ENCODE measurements around the gene WDFY4.

WDFY4 gene

DNA sequence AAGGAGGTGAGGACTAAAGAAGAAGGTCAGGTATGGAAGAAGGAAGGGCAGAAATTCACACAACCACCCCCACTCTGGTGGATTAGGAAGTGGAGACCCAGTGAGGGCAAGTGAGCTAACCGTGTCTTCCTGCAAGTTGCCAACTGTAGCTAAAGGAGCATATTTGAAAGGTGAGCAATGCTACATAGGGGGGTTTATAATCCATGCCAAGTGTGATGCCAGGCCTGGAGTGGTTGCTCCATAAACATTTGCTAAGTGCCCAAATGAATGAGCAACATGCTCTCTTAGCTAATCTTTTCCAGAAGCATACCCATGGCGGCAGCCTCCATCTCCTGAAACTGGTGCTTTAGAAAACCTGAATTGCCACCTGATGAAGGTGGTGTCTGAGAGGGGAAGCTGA, 133.4 kb downstream of the WDFY4 start:
- TF ChIP-seq FOXM1 (IDR thresholded peaks at IDR 0.05; ENCODE audit: borderline replicate concordance, low read depth): no peak
- TF ChIP-seq USF1 (IDR thresholded peaks at IDR 0.05): no peak
- no peak for TF ChIP-seq ZBTB7A (IDR thresholded peaks at IDR 0.05; ENCODE audit: low read depth)
- TF ChIP-seq, protein P1, sequence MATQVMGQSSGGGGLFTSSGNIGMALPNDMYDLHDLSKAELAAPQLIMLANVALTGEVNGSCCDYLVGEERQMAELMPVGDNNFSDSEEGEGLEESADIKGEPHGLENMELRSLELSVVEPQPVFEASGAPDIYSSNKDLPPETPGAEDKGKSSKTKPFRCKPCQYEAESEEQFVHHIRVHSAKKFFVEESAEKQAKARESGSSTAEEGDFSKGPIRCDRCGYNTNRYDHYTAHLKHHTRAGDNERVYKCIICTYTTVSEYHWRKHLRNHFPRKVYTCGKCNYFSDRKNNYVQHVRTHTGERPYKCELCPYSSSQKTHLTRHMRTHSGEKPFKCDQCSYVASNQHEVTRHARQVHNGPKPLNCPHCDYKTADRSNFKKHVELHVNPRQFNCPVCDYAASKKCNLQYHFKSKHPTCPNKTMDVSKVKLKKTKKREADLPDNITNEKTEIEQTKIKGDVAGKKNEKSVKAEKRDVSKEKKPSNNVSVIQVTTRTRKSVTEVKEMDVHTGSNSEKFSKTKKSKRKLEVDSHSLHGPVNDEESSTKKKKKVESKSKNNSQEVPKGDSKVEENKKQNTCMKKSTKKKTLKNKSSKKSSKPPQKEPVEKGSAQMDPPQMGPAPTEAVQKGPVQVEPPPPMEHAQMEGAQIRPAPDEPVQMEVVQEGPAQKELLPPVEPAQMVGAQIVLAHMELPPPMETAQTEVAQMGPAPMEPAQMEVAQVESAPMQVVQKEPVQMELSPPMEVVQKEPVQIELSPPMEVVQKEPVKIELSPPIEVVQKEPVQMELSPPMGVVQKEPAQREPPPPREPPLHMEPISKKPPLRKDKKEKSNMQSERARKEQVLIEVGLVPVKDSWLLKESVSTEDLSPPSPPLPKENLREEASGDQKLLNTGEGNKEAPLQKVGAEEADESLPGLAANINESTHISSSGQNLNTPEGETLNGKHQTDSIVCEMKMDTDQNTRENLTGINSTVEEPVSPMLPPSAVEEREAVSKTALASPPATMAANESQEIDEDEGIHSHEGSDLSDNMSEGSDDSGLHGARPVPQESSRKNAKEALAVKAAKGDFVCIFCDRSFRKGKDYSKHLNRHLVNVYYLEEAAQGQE (IDR thresholded peaks at IDR 0.05; ENCODE audit: low read depth): no peak
- TF ChIP-seq RAD21 (IDR thresholded peaks at IDR 0.05; ENCODE audit: low read depth): no peak
- TF ChIP-seq TAF1 (IDR thresholded peaks at IDR 0.05; ENCODE audit: low read depth): no peak
- no peak for TF ChIP-seq CREB1 (IDR thresholded peaks at IDR 0.05; ENCODE audit: low read depth)
- TF ChIP-seq EP300 (IDR thresholded peaks at IDR 0.05; ENCODE audit: borderline replicate concordance): no peak
- no peak for TF ChIP-seq TEAD4 (IDR thresholded peaks at IDR 0.05)
- no peak for TF ChIP-seq EGR1 (IDR thresholded peaks at IDR 0.05)
- no peak for TF ChIP-seq YY1 (IDR thresholded peaks at IDR 0.05; ENCODE audit: low read depth)
- TF ChIP-seq CEBPB (IDR thresholded peaks at IDR 0.05): no peak
- no peak for TF ChIP-seq TCF12 (IDR thresholded peaks at IDR 0.05; ENCODE audit: low read depth)
- TF ChIP-seq NFIC (IDR thresholded peaks at IDR 0.05): no peak
- no peak for TF ChIP-seq MAX (IDR thresholded peaks at IDR 0.05)

GRCh38 chr10:48818861-48819520, 134.3 kb downstream of the WDFY4 start:
- TF ChIP-seq RAD21 (IDR thresholded peaks at IDR 0.05; ENCODE audit: low read depth) (no peak), NFIC (IDR thresholded peaks at IDR 0.05) (no peak), YY1 (IDR thresholded peaks at IDR 0.05; ENCODE audit: low read depth) (no peak), EGR1 (IDR thresholded peaks at IDR 0.05) (no peak), MAX (IDR thresholded peaks at IDR 0.05) (no peak), EP300 (IDR thresholded peaks at IDR 0.05; ENCODE audit: borderline replicate concordance) (no peak), TEAD4 (IDR thresholded peaks at IDR 0.05) (no peak), CEBPB (IDR thresholded peaks at IDR 0.05) (no peak)
- TF ChIP-seq, protein P1 (IDR thresholded peaks at IDR 0.05; ENCODE audit: low read depth): no peak

DNA sequence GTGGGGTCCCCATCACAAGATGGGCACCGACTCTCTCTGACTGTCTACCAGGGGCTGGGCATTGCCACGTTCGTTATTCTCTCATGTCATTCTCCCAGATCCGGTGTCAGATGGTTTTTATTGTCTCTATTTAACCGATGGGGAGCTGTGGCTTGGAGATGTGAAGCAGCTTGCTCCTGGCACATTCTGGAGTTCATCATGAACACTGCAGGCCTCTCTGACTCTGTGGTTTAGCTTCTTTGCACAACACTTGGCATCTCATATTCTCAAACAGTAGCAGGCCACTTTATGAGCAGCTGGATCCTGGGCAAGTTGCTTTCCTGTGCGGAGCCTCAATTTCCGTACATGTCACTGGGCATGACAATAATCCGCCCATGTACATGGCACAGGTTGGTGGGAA, 135.1 kb downstream of the WDFY4 start:
- TF ChIP-seq RAD21 (IDR thresholded peaks at IDR 0.05; ENCODE audit: low read depth): no peak
- no peak for TF ChIP-seq ZBTB7A (IDR thresholded peaks at IDR 0.05; ENCODE audit: low read depth)
- TF ChIP-seq TEAD4 (IDR thresholded peaks at IDR 0.05): no peak

DNA sequence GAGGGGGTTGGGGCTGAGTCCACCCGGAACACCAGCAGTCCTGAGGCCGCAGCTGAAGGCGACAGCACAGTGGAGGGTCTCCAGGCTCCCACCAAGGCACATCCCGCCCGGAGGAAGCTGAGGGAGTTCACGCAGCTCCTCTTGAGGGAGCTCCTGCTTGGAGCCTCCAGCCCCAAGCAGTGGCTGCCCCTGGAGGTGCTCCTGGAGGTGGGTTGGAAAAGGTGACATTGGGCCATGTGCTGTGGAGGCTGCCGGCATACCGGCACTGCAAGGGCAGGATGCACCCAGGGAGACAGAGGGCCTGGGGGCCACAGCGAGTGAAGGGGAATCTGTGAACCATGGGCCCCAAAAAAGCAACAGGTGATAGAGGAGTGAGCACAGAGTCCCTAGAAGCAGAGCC, 135.6 kb downstream of the WDFY4 start:
- TF ChIP-seq TCF12 (IDR thresholded peaks at IDR 0.05; ENCODE audit: low read depth) (no peak), EGR1 (IDR thresholded peaks at IDR 0.05) (no peak), FOXM1 (IDR thresholded peaks at IDR 0.05; ENCODE audit: borderline replicate concordance, low read depth) (no peak)

DNA sequence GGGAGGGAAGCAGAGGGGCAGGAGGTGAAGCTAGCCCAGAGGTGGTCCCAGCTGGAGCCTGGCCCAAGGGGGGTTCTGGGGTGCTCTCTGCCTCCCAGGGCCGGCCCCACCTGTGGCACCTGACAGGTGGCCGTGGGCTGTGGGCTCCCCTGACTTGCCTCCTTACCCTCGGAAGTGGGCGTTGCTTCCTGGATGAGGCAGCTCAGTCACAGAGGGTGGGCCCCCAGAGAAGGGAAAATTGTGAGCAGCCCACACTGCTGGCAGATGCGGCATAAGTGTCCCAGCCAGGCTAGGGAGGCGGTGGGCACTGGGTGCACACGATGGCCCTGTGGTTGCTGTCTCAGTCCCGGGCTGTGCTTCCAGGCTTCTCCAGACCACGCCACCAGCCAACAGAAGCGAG, 136.0 kb downstream of the WDFY4 start:
- TF ChIP-seq, protein P1 (IDR thresholded peaks at IDR 0.05; ENCODE audit: low read depth): no peak

DNA sequence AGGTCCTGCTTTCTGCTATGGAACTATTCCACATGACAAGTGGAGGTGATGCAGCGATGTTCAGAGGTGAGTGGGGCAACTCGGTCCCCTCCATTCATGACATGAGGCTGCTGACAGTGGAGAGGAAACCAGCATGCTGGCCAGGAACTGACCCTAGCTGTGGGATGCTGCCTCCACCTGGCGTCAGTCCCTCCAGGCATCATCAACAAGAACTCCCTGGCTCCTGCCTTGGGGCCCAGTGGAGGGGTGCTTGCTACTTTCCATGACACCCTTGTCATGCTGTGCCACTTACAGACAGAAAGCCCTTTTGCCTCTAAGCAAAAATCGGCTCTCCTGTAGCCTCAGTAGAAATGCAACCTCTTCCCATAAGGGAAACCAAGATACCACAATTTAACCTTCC, 136.4 kb downstream of the WDFY4 start:
- TF ChIP-seq RAD21 (IDR thresholded peaks at IDR 0.05; ENCODE audit: low read depth): no peak
- no peak for TF ChIP-seq EGR1 (IDR thresholded peaks at IDR 0.05)
- no peak for TF ChIP-seq FOXM1 (IDR thresholded peaks at IDR 0.05; ENCODE audit: borderline replicate concordance, low read depth)
- TF ChIP-seq MAX (IDR thresholded peaks at IDR 0.05): no peak
- TF ChIP-seq CREB1 (IDR thresholded peaks at IDR 0.05; ENCODE audit: low read depth): no peak
- TF ChIP-seq CEBPB (IDR thresholded peaks at IDR 0.05): no peak
- no peak for TF ChIP-seq EP300 (IDR thresholded peaks at IDR 0.05; ENCODE audit: borderline replicate concordance)
- TF ChIP-seq, protein P1 (IDR thresholded peaks at IDR 0.05; ENCODE audit: low read depth): no peak
- no peak for TF ChIP-seq TCF12 (IDR thresholded peaks at IDR 0.05; ENCODE audit: low read depth)
- no peak for TF ChIP-seq TEAD4 (IDR thresholded peaks at IDR 0.05)
- TF ChIP-seq YY1 (IDR thresholded peaks at IDR 0.05; ENCODE audit: low read depth): no peak
- no peak for TF ChIP-seq NFIC (IDR thresholded peaks at IDR 0.05)
- TF ChIP-seq ZBTB7A (IDR thresholded peaks at IDR 0.05; ENCODE audit: low read depth): no peak
- no peak for TF ChIP-seq USF1 (IDR thresholded peaks at IDR 0.05)
- no peak for TF ChIP-seq TAF1 (IDR thresholded peaks at IDR 0.05; ENCODE audit: low read depth)

Measured in Ishikawa (cell line).